H9 (cell line): ENCODE data around the gene SVOP. TPM values are rescaled to one million over a fixed set of nuclear protein-coding genes. Genes with fewer than 3 reads are reported as not detected.

Experiments
- DNase-seq: peaks from one replicate; pipeline ENCODE4 v3.0.0-alpha.2; 2017
- H2AFZ ChIP-seq: one replicate; pipeline ENCODE4 v1.6.1; 2013; ENCODE audit warnings: mild to moderate bottlenecking, low read length, control low read depth, moderate library complexity
- H2AK5ac ChIP-seq: 2 replicates; pipeline ENCODE4 v1.6.1; 2013; ENCODE audit warnings: low read length, control low read depth, mixed read lengths; ENCODE audit not compliant: insufficient read length
- H2BK120ac ChIP-seq: one replicate; pipeline ENCODE4 v1.6.1; 2013; ENCODE audit warnings: low read depth, mild to moderate bottlenecking, low read length, control low read depth, inconsistent platforms; ENCODE audit not compliant: poor library complexity, severe bottlenecking
- H2BK12ac ChIP-seq: 2 replicates; pipeline ENCODE4 v1.6.1; 2013; ENCODE audit warnings: low read length, control low read depth, mixed read lengths, low read depth; ENCODE audit not compliant: insufficient read length
- H2BK15ac ChIP-seq: 2 replicates; pipeline ENCODE4 v1.6.1; 2013; ENCODE audit warnings: low read depth, low read length, control low read depth
- H2BK20ac ChIP-seq: one replicate; pipeline ENCODE4 v1.6.1; 2013; ENCODE audit warnings: low read depth, mild to moderate bottlenecking, low read length, control low read depth, inconsistent platforms; ENCODE audit not compliant: poor library complexity, severe bottlenecking
- H2BK5ac ChIP-seq: 2 replicates; pipeline ENCODE4 v1.6.1; 2013; ENCODE audit warnings: low read length, control low read depth, mixed read lengths; ENCODE audit not compliant: insufficient read length
- H3K14ac ChIP-seq: 2 replicates; pipeline ENCODE4 v1.6.1; 2013; ENCODE audit warnings: low read length, control low read depth; ENCODE audit not compliant: insufficient read depth
- H3K18ac ChIP-seq: 2 replicates; pipeline ENCODE4 v1.6.1; 2013; ENCODE audit warnings: low read depth, mild to moderate bottlenecking, mixed read lengths, low read length, control low read depth; ENCODE audit not compliant: insufficient read length
- H3K23ac ChIP-seq: 2 replicates; pipeline ENCODE4 v1.6.1; 2013; ENCODE audit warnings: low read length, control low read depth, mixed read lengths, low read depth; ENCODE audit not compliant: insufficient read length
- H3K23me2 ChIP-seq: 2 replicates; pipeline ENCODE4 v1.6.1; 2013; ENCODE audit warnings: low read depth, mild to moderate bottlenecking, mixed read lengths, low read length, control low read depth; ENCODE audit not compliant: insufficient read length, poor library complexity, severe bottlenecking
- H3K27ac ChIP-seq: 2 replicates; pipeline ENCODE4 v1.5.1; 2013; ENCODE audit warnings: low read length, control low read depth, mixed read lengths, low read depth; ENCODE audit not compliant: insufficient read length
- H3K27me3 ChIP-seq: 2 replicates; pipeline ENCODE4 v1.6.1; 2013; ENCODE audit warnings: low read length, control low read depth, inconsistent platforms; ENCODE audit not compliant: insufficient read depth
- H3K4ac ChIP-seq: 2 replicates; pipeline ENCODE4 v1.6.1; 2013; ENCODE audit warnings: low read depth, mild to moderate bottlenecking, control low read depth, inconsistent platforms, low read length, moderate library complexity
- H3K4me1 ChIP-seq: 2 replicates; pipeline ENCODE4 v1.6.1; 2013; ENCODE audit warnings: low read length, control low read depth, inconsistent platforms; ENCODE audit not compliant: insufficient read depth
- H3K4me2 ChIP-seq: 2 replicates; pipeline ENCODE4 v1.6.1; 2013; ENCODE audit warnings: low read length, control low read depth, mixed read lengths; ENCODE audit not compliant: insufficient read length, insufficient read depth
- H3K56ac ChIP-seq: 2 replicates; pipeline ENCODE4 v1.6.1; 2013; ENCODE audit warnings: low read depth, mild to moderate bottlenecking, mixed read lengths, low read length, control low read depth; ENCODE audit not compliant: insufficient read length
- H3K79me1 ChIP-seq: 2 replicates; pipeline ENCODE4 v1.6.1; 2013; ENCODE audit warnings: low read depth, mild to moderate bottlenecking, moderate library complexity, low read length, control low read depth, inconsistent platforms; ENCODE audit not compliant: insufficient read depth, poor library complexity, severe bottlenecking
- H3K79me2 ChIP-seq: 2 replicates; pipeline ENCODE4 v1.6.1; 2013; ENCODE audit warnings: low read length, control low read depth, inconsistent platforms; ENCODE audit not compliant: insufficient read depth
- H3K9ac ChIP-seq: 2 replicates; pipeline ENCODE4 v1.6.1; 2013; ENCODE audit warnings: low read length, control low read depth, mixed read lengths; ENCODE audit not compliant: insufficient read length; ENCODE audit errors: extremely low read depth
- H3K9me3 ChIP-seq: one replicate; pipeline ENCODE4 v1.6.1; 2013; ENCODE audit warnings: low read depth, low read length, inconsistent platforms; ENCODE audit not compliant: control insufficient read depth
- H3T11ph ChIP-seq: one replicate; pipeline ENCODE4 v1.6.1; 2013; ENCODE audit warnings: mild to moderate bottlenecking, low read length, control low read depth, inconsistent platforms
- H4K20me1 ChIP-seq: one replicate; pipeline ENCODE4 v1.6.1; 2013; ENCODE audit not compliant: control insufficient read depth, insufficient read length, insufficient read depth
- H4K5ac ChIP-seq: 2 replicates; pipeline ENCODE4 v1.6.1; 2013; ENCODE audit warnings: low read depth, mild to moderate bottlenecking, mixed read lengths, low read length, control low read depth; ENCODE audit not compliant: insufficient read length
- H4K8ac ChIP-seq: replicated peaks from 2 replicates; pipeline ENCODE4 v1.6.1; 2013; ENCODE audit warnings: low read length, control low read depth, mixed read lengths, low read depth; ENCODE audit not compliant: insufficient read length
- H4K91ac ChIP-seq: 2 replicates; pipeline ENCODE4 v1.6.1; 2013; ENCODE audit warnings: low read depth, mild to moderate bottlenecking, moderate library complexity, mixed read lengths, low read length, control low read depth; ENCODE audit not compliant: insufficient read length
- H3K27ac Mint-ChIP-seq, 3 experiments: 2 replicates in 2 of 3; 3 replicates in 1 of 3; pipeline ENCODE4 v1.8.0; 2020 to 2021; ENCODE audit warnings: mixed read lengths in 3 of 3, mild to moderate bottlenecking in 1 of 3, moderate library complexity in 1 of 3
- H3K27me3 Mint-ChIP-seq: 2 replicates; pipeline ENCODE4 v1.8.0; 2021; ENCODE audit warnings: low read depth, mild to moderate bottlenecking, moderate library complexity, mixed read lengths
- H3K36me3 Mint-ChIP-seq, 3 experiments: 2 replicates in 2 of 3; 3 replicates in 1 of 3; pipeline ENCODE4 v1.8.0; 2020 to 2021; ENCODE audit warnings: low read depth in 3 of 3, mixed read lengths in 3 of 3; ENCODE audit not compliant: insufficient read depth in 1 of 3
- H3K4me1 Mint-ChIP-seq, 2 experiments: 2 replicates each; pipeline ENCODE4 v1.8.0; 2020; ENCODE audit warnings: mixed read lengths in 2 of 2
- H3K4me3 Mint-ChIP-seq, 2 experiments: 2 replicates in 1 of 2; 3 replicates in 1 of 2; pipeline ENCODE4 v1.8.0; 2020 to 2021; ENCODE audit warnings: mild to moderate bottlenecking in 2 of 2, mixed read lengths in 2 of 2, moderate library complexity in 1 of 2
- H3K9me3 Mint-ChIP-seq, 2 experiments: 2 replicates in 1 of 2; 3 replicates in 1 of 2; pipeline ENCODE4 v1.8.0; 2020; ENCODE audit warnings: mild to moderate bottlenecking in 2 of 2, mixed read lengths in 2 of 2, moderate library complexity in 1 of 2
- CTCF ChIP-seq: fragments of 200-600 bp; sonication (generic); conservative IDR thresholded peaks from 3 replicates; pipeline ENCODE4 v1.8.0; 2021; ENCODE audit warnings: antibody characterized with exemption, mild to moderate bottlenecking
- WGBS: extraction: QIAGEN DNeasy Blood & Tissue Kit; methylation state at CpG from one replicate; pipeline ENCODE4 v1.1.7; 2013; ENCODE audit warnings: missing lambda C conversion rate, low lambda C conversion rate, mixed read lengths; ENCODE audit not compliant: insufficient read length; ENCODE audit errors: extremely low coverage; 5-methylcytosine and 5-hydroxymethylcytosine counted together
- total RNA-seq: library from RNA; stranded (reverse); gene quantifications from 2 replicates; pipeline ENCODE4 v1.2.1, GENCODE V29; 2021

Gene SVOP
- total RNA-seq, 1 experiment from 2014 or later, result 0.15 TPM

GRCh38 chr12:109033239-109034196 is 12.7 kb upstream of the SVOP start:
- no peaks in the 10 kb centered on the region for H3K36me3 Mint-ChIP-seq
- Histone ChIP-seq H3K4ac (no peak overlapping the region), H3K23ac (no peak overlapping the region), H3K56ac (no peak overlapping the region), H2BK5ac (no peak overlapping the region), H4K91ac (no peak overlapping the region), H4K20me1 (no peaks in the 10 kb centered on the region), H3K79me2 (no peaks in the 10 kb centered on the region), H3T11ph (no peak overlapping the region), H2BK120ac (no peak overlapping the region), H3K4me2 (no peak overlapping the region), H2AK5ac (no peak overlapping the region), H3K27me3 (no peaks in the 10 kb centered on the region), H2BK15ac (no peak overlapping the region), H3K18ac (no peak overlapping the region), H2AFZ (no peak overlapping the region), H4K5ac (no peak overlapping the region), H3K23me2 (no peaks in the 10 kb centered on the region), H2BK20ac (no peak overlapping the region), H3K14ac (no peak overlapping the region), H4K8ac (no peak overlapping the region), H3K27ac (no peak overlapping the region), H3K4me1 (no peaks in the 10 kb centered on the region), H3K9me3 (no peaks in the 10 kb centered on the region), H3K79me1 (no peaks in the 10 kb centered on the region), H3K9ac (no peak overlapping the region), H2BK12ac (no peak overlapping the region)
- TF ChIP-seq CTCF, result no peak
- H3K4me1 Mint-ChIP-seq, result peaks cover 5 to 9% of the 10 kb centered on the region in 2 experiments; a peak in 3 of 4 replicates
- no peak for DNase-seq
- H3K27ac Mint-ChIP-seq, result no peak overlapping the region
- no CpG with 5 or more reads among the region's 7 CpGs for WGBS
- H3K4me3 Mint-ChIP-seq, result no peak overlapping the region
- H3K27me3 Mint-ChIP-seq, result peaks cover 16% of the 10 kb centered on the region
- H3K9me3 Mint-ChIP-seq, result peaks cover under 1 to 4% of the 10 kb centered on the region in 2 experiments; a peak in 2 of 5 replicates
